B cell (primary cell): ENCODE measurements around the gene TRERF1.

Experiments used
- EZH2 ChIP-seq: IDR thresholded peaks from 2 replicates; pipeline ENCODE4 v1.6.1; 2012; ENCODE audit warnings: borderline replicate concordance, low read depth, mild to moderate bottlenecking, moderate library complexity, low read length; ENCODE audit not compliant: insufficient read depth, poor library complexity, severe bottlenecking
- TF ChIP-seq, protein P1 (sequence below): fragments of 200-600 bp; IDR thresholded peaks from one replicate; pipeline ENCODE4 v1.8.0; 2022; ENCODE audit warnings: antibody characterized with exemption, mild to moderate bottlenecking

DNA sequence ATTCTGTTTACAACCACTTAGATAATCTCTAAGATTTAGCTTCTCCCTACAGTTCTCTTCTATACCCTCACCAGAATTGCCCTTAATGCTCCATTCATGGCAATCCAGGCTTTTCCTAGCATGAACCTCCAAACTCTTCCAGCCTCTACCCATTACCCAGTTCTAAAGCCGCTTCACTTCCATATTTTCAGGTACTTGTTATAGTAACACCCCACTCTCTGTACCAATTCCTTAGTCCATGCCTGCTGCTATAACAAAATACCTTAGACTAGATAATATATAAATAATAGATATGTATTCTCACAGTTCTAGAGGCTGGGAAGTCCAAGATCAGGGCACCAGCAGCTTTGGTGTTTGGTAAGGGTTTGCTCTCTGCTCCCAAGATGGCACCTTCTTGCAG, 16.5 kb upstream of the TRERF1 start:
- TF ChIP-seq, protein P1, sequence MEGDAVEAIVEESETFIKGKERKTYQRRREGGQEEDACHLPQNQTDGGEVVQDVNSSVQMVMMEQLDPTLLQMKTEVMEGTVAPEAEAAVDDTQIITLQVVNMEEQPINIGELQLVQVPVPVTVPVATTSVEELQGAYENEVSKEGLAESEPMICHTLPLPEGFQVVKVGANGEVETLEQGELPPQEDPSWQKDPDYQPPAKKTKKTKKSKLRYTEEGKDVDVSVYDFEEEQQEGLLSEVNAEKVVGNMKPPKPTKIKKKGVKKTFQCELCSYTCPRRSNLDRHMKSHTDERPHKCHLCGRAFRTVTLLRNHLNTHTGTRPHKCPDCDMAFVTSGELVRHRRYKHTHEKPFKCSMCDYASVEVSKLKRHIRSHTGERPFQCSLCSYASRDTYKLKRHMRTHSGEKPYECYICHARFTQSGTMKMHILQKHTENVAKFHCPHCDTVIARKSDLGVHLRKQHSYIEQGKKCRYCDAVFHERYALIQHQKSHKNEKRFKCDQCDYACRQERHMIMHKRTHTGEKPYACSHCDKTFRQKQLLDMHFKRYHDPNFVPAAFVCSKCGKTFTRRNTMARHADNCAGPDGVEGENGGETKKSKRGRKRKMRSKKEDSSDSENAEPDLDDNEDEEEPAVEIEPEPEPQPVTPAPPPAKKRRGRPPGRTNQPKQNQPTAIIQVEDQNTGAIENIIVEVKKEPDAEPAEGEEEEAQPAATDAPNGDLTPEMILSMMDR, result no peak
- no peak for TF ChIP-seq EZH2
